SK-N-SH (cell line): ENCODE data around the gene STYXL1.

Experiments
- CTCF ChIP-seq: fragments of 200-600 bp; sonication (generic); IDR thresholded peaks from 2 replicates; pipeline ENCODE4 v1.6.1; 2017; ENCODE audit warnings: antibody characterized with exemption, mild to moderate bottlenecking, moderate library complexity
- EP300 ChIP-seq, 2 experiments: IDR thresholded peaks; 2 replicates each; pipeline versions ENCODE4 v1.4.0 to v1.6.1; 2012; ENCODE audit warnings: borderline replicate concordance in 1 of 2, low read depth in 1 of 2, low read length in 1 of 2
- EZH2phosphoT487 ChIP-seq: fragments of 200-600 bp; sonication (generic); IDR thresholded peaks from 2 replicates; pipeline ENCODE4 v1.6.1; 2017; ENCODE audit warnings: low read depth, mixed run types, mild to moderate bottlenecking, antibody characterized with exemption, moderate library complexity, borderline replicate concordance
- USF2 ChIP-seq: fragments of 150-350 bp; IDR thresholded peaks from 2 replicates; pipeline ENCODE4 v1.6.1; 2017; ENCODE audit warnings: antibody characterized with exemption, low read length, low read depth, borderline replicate concordance
- YY1 ChIP-seq: IDR thresholded peaks from 2 replicates; pipeline ENCODE4 v1.4.0; 2012; ENCODE audit warnings: low read depth, mild to moderate bottlenecking

GRCh38 chr7:76064208-76064970 lies 16.6 kb upstream of the STYXL1 start:
- TF ChIP-seq CTCF (no peak), YY1 (no peak), USF2 (no peak), EZH2phosphoT487 (no peak), EP300 (IDR thresholded peaks at IDR 0.05; ENCODE audit: borderline replicate concordance in 1 of 2, low read depth in 1 of 2, low read length in 1 of 2) (no peak)
